SW 1271 (cell line): Measurements from ENCODE around the gene FPGS.

Experiments used
- DNase-seq, 2 experiments: peaks; one replicate each; lab custom pipeline; 2025; lab: John Stamatoyannopoulos, UW

Gene FPGS

DNA sequence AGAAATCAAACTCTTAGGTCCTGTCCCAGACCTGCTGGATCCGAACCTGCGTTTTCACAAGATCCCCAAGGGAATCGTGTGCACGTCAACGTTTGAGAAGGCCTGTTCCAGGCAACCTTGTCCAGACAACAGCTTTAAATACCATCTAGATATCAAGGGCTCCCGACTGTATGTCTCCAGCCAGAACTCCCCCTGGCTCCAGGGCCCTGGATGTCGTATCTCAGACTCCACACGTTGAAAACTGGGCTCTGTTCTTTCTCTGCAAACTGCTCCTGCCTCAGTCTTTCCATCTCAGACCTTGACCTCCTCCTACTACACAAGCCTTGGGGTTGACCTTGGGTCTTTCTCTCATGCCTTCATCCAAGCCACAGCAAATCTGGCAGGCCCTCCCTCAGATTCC, 57.6 kb downstream of the FPGS start:
- no peak for DNase-seq

DNA sequence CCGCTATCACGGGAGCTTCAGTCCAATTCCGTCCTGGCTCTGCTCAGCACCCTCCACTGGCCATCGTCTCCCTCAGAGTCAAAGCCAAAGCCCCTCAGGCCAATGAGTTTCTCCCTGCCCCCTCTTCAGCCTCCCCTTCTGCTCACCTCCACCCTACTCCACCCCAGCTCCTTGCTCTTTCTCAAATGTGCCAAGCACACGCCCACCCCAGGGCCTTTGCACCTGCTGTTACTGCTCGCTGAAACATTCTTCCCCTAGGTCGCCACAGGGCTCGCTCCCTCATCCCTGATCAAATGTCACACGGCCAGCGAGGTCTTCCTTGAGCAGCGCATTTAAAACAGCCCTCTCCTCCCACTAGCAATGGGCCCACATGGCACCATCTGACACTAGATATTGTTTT, 58.1 kb downstream of the FPGS start:
- no peak for DNase-seq

DNA sequence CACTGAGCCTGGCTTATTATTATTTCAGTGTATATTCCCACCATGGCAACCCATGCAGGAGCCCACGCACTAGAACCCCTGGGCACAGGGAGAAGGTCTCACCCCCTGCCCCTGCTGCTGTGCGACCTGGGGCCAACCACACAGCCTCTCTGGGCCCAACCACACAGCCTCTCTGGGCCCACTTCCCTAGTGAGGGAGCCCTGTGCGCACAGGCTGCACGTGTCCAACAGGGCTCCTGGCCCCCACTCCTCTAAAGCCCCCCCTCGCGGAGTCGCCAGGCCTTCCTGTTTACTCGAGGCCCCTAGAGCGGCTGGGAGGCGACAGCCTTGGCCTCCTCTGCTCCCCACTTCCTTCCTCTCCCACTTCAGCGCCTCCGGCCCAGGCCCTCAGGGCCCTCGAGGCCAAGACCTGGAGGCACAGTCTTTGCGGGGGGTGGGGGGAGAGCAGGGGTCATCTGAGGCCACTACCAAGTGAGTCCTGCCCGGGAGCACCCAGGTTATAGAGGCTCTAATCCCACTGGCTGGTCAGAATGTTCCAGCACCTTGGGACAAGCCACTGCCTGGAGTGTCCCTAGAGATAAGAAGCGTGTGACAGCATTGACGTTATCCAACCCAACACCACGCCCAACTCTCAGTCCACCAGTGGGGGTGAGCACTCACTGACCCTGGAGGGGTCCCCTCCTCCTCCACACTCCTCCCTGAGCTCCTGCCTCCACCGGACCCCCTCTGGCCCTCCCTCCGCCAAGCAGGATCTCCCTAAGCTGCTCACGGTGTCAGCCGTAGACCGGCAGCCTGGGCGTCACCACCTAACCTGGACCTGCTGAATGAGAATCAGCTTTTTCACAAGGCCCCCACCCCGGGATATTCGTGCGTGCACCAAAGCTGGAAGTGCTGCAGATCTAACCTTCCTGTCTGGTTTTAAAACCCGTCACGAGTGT, 59.7 kb downstream of the FPGS start:
- DNase-seq = no peak

DNA sequence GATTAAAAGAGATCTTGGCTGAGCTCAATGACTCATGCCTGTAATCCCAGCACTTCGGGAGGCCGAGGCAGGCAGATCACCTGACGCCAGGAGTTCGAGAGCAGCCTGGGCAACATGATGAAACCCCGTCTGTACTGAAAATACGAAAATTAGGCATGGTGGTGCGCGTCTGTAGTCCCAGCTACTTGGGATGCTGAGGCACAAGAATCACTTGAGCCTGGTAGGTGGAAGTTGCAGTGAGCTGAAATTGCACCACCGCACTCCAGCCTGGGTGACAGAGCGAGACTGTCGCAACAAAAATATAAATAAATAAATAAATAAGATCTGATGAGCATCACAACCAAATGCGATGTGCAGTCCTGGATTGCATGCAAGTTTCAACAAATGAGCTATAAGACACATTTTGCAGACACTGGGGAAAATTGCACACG, 60.5 kb downstream of the FPGS start:
- DNase-seq = no peak
